ENCODE measurements around the gene ELOVL1.

- TF ChIP-seq, protein P1, sequence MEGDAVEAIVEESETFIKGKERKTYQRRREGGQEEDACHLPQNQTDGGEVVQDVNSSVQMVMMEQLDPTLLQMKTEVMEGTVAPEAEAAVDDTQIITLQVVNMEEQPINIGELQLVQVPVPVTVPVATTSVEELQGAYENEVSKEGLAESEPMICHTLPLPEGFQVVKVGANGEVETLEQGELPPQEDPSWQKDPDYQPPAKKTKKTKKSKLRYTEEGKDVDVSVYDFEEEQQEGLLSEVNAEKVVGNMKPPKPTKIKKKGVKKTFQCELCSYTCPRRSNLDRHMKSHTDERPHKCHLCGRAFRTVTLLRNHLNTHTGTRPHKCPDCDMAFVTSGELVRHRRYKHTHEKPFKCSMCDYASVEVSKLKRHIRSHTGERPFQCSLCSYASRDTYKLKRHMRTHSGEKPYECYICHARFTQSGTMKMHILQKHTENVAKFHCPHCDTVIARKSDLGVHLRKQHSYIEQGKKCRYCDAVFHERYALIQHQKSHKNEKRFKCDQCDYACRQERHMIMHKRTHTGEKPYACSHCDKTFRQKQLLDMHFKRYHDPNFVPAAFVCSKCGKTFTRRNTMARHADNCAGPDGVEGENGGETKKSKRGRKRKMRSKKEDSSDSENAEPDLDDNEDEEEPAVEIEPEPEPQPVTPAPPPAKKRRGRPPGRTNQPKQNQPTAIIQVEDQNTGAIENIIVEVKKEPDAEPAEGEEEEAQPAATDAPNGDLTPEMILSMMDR (IDR thresholded peaks at IDR 0.05; ENCODE audit: borderline replicate concordance, extremely low read depth, low read length, poor library complexity, severe bottlenecking) = peak; percentile 24
- TF ChIP-seq EZH2 (IDR thresholded peaks at IDR 0.05; ENCODE audit: borderline replicate concordance, low read depth, low read length, severe bottlenecking) = no peak
Measured at GRCh38 chr1:43383449-43383848, 15.6 kb upstream of the ELOVL1 start.
